Activated T-cell treated with anti-CD3 and anti-CD28 coated beads for 24 hours (primary cell): Measurements from ENCODE around the gene E4F1.
"Not testable (repeated sequence)": the region's sequence is repeated elsewhere in the genome, so short reads cannot be mapped to it uniquely, and the experiment has no call there.

Source experiments
- DNase-seq: peaks from one replicate; pipeline ENCODE4 v3.0.0-alpha.2; 2020; ENCODE audit warnings: low read depth

Gene E4F1

GRCh38 chr16:2231016-2231931 is 7.9 kb downstream of the E4F1 start:
- DNase-seq = no peak

GRCh38 chr16:2232094-2232990 is 9.0 kb downstream of the E4F1 start:
- DNase-seq = no peak

- DNase-seq = no peak
Measured at GRCh38 chr16:2233046-2233775, 9.8 kb downstream of the E4F1 start.

GRCh38 chr16:2233872-2234812 is 10.8 kb downstream of the E4F1 start:
- DNase-seq = no peak

- DNase-seq = no peak
Measured at GRCh38 chr16:2234813-2235170, 11.4 kb downstream of the E4F1 start.

- no peak for DNase-seq
Measured at GRCh38 chr16:2235234-2235651, 11.9 kb downstream of the E4F1 start.

GRCh38 chr16:2235695-2236336 is 12.4 kb downstream of the E4F1 start:
- no peak for DNase-seq

- DNase-seq = no peak
Measured at GRCh38 chr16:2236337-2237101, 13.1 kb downstream of the E4F1 start, which contains the start of gene DNASE1L2. DNASE1L2 (plus strand) TSS chr16:2236444; CDS start chr16:2236817, 373 bp downstream.

- DNase-seq = no peak
Measured at GRCh38 chr16:2237102-2237482, 13.7 kb downstream of the E4F1 start.

GRCh38 chr16:2237493-2238149 is 14.2 kb downstream of the E4F1 start:
- DNase-seq = no peak

GRCh38 chr16:2238150-2238837 is 14.9 kb downstream of the E4F1 start:
- DNase-seq = no peak

GRCh38 chr16:2238838-2239675 is 15.7 kb downstream of the E4F1 start:
- DNase-seq = no peak

GRCh38 chr16:2240331-2240730 is 16.9 kb downstream of the E4F1 start:
- DNase-seq = not testable (repeated sequence)

- DNase-seq = no peak
Measured at GRCh38 chr16:2242598-2242997, 19.2 kb downstream of the E4F1 start.

- DNase-seq = no peak
Measured at GRCh38 chr16:2243031-2243528, 19.7 kb downstream of the E4F1 start.

- DNase-seq = no peak
Measured at GRCh38 chr16:2243781-2244180, 20.4 kb downstream of the E4F1 start.

- DNase-seq = no peak
Measured at GRCh38 chr16:2244301-2244700, 20.9 kb downstream of the E4F1 start.
